ENCODE results near the gene DYNC1I1. TPM values are rescaled to one million over a fixed set of nuclear protein-coding genes. Genes with fewer than 3 reads are reported as not detected.
"Not testable (repeated sequence)": the region's sequence is repeated elsewhere in the genome, so short reads cannot be mapped to it uniquely, and the experiment has no call there.

The DYNC1I1 gene
- total RNA-seq, 1 donor from 2014 or later: 24.3 TPM

DNA sequence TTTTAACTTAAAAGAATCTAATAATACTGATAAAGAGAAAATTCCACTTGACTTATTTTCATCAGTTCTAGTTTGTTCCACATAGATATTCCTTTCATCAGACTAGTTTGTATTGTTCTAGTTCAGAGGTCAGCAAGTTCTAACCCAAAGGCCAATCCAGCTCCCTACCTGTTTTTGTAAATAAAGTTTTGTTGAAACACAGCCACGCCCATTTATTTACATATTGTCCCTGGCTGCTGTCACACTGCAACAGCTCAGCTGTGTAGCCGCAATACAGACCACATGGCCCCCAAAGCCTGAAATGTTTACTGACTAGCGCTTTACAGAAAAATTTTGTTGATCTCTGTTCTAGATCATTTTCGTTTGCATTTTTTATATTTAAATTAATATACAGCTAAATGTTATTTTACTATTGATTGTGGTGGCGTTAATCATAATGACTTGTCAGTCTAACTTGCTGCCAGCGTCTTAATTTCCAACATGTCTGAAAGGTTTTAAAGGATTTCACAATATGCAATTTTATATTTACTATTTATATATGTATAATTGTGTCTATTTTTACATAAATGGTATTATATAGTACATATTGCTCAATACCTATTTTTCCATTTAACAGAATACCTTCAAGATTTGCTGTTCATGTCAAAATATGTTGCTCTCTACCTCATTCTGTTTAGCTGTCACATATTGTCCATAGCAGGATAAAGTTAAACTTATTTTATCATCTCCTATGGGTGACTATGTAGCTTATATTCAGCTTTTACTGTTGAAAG lies 159.3 kb downstream of the DYNC1I1 start:
- DNase-seq (ENCODE audit: low spot score): no peak
- intact Hi-C loops (cut with DNase I): no loop called here

DNA sequence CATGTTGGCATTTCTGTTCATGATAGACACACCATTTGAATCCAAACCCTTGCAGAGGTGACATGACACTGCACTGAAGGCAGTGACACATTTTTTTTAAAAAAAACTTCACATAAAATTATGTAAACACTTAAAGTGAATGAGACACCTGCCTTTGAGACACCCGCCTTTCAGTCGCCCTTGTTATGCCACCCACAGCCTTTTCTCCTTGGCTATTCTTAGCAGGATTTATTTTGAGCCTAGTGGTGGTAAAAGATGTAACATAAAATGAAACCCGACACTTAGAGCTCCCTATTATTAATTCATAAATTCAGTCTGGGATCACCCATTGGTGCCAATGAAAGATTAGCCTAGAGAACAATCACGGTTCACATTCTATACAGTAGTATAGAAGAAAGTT lies 161.3 kb downstream of the DYNC1I1 start:
- intact Hi-C loops (cut with DNase I): no loop called here
- DNase-seq (ENCODE audit: low spot score): no peak

DNA sequence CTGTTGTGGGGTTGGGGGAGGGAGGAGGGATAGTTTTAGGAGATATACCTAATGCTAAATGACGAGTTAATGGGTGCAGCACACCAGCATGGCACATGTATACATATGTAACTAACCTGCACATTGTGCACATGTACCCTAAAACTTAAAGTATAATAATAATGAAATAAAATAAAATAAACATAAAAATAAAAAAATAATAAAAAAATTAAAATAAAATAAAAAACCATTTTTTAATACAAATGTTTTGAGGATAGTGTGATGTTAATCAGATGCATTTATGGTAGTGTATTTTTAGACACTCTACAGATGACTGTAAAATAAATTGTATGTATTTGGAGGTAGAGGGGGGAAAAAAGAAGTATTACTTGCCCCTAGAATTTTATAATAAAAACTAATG lies 172.5 kb downstream of the DYNC1I1 start:
- DNase-seq (ENCODE audit: low spot score); intact Hi-C loops (cut with DNase I): not testable (repeated sequence)

DNA sequence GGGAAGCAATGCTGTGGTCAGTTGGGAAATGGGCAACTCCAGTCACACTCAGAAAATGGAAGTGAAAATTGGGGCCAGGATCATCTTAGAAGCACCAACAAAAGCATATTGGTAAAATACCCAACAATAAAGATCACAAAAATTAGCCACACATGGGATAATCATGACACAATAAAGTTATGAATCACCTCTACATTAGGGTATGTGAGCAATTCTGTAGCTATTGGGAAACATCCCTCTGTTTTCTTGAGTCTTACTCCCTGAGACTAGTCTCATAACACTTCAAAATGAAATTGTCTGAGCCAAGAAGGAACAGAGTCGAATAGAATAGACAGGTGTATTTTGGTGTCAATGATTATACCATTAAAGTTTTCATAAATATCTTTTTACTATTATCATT lies 178.3 kb downstream of the DYNC1I1 start:
- intact Hi-C loops (cut with DNase I): no loop called here
- no peak for DNase-seq (ENCODE audit: low spot score)

DNA sequence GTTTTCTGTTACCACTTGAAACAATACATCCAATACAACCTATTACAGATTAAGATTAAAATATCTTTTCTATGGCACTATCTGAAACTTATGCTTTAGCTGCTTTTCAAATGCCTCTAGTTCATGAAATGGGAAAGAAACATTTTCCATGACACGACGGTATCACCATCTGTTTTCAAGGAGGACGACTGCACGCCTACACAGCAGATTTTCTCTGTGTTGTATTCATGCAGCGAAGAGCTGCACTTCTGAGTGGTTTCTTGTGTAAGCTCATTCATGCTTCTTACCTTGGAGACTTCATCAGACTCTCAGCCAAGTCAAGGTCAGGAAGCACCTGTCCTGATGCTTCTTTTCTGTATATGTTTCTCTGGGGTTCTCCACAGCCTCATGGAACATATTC lies 179.2 kb downstream of the DYNC1I1 start:
- DNase-seq (ENCODE audit: low spot score): no peak
- intact Hi-C loops (cut with DNase I): no loop called here

DNA sequence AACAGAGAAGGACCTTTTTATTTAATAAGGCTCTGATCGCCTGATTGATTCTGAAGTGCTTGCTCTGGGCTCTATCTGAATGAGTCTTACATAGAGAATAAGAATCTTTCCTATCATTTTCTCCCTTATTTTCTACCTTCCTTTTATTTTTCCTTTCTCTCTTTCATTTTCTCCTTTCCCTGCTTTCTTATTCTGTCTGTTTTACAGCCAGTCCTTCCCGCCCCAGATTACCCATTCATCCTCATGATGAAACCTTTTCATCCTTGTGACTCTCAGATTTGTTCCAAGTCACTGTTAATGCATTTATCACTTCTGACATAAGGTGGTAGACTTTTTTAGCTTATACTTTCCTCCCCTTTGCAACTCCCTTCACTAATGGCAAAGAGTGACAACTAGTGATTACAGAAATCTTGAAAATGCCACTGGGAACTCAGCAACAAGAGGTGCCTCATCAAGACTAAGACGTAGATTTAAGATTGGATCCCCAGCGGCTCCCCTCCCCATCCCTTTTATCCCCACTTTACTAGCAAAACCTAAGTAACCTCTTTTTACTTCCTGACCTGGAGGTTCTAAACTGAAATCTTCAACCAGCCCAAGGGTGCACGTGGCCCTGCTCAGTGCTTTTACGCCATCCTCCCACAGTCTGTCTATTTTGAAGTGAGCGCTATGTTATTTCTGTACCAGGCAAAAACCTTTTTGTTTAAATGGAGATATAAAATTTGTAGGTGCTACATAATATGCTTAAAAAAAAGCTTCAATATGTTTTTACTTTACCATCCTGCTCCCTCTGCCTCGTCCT lies 179.8 kb downstream of the DYNC1I1 start:
- intact Hi-C loops (cut with DNase I): no loop called here
- DNase-seq (ENCODE audit: low spot score): no peak

DNA sequence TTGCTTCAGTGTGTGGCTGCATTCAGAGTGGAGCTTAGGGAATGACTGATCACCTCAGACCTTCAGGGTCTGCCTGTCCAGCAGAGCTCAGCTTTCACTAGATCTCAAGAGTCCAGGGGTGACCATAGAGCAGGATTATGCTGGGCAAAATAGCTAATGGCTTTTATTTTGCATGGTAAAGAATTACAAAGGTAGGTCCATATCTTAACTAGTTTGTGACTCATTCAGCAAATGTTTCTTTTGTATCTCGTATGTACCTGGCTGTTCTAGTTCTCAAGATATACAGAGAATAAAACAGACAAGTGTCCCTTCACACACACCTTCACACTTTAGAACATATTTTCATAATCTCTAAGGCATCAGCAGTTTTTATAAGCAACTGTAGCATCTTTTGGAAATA lies 180.5 kb downstream of the DYNC1I1 start:
- DNase-seq (ENCODE audit: low spot score): no peak
- intact Hi-C loops (cut with DNase I): no loop called here

DNA sequence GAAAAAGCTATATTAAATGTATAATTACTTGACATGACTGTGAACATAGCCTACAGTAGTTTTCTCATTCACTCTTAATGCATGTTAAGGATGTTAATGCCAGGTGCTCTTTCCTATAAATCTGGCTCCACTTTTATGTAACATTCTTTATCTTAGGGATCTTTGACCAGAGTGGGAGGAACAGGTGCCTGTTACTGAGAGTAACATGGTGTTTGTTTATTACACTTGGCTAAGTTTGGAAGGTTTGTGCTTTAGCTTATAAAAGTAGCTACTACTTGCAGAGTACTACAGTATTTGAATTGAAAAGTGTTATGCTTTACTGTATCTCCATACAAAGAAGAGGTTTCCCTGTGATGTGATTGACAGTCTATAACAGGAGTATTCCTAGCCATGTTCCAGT lies 183.4 kb downstream of the DYNC1I1 start:
- DNase-seq (ENCODE audit: low spot score): no peak
- intact Hi-C loops (cut with DNase I): no loop called here

DNA sequence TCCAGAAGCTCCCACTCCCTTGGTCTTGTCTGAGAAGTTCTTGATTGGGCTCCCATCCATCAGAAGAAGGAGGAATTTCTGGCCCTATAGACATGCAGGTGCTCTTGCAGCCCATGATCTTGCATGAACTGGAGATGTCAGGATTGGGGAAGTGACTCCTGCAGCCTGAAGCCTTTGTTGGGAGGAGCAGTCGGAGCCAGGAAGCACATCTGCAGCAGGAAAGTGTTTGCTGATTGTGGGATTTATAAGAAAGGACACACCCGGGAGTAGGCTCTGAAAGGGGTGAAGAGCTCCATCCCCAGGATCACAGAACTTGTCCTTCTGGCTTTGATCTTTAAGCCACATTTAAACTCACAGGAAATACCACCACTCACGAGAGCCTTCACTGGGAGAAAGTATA lies 185.2 kb downstream of the DYNC1I1 start:
- no peak for DNase-seq (ENCODE audit: low spot score)
- intact Hi-C loops (cut with DNase I): no loop called here

DNA sequence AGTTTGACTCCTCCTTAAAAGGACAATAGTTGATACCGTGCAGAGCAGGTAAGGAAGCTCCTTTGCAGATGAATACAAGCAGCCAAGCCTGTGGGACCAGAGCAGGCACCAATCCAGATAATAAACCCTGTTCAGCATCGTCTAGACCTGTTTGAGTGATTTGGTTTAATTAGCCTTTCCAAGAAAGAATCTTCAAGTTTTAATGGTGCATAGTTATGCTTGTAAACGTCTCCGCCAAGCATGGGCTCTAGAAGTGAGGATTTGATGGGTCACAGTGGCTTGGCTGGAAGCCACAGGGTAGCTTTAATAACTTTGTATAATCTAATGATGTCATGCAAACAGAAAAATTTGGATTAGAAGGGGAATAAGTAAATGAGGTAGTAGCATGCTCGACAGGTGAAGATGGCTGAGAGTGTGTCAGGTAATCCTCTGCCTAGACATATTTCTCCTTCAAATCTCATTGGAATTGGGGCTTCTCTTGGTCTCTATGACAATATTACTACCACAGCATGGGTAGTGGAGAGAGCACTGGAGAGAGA lies 188.4 kb downstream of the DYNC1I1 start:
- intact Hi-C loops (cut with DNase I): no loop called here
- no peak for DNase-seq (ENCODE audit: low spot score)

DNA sequence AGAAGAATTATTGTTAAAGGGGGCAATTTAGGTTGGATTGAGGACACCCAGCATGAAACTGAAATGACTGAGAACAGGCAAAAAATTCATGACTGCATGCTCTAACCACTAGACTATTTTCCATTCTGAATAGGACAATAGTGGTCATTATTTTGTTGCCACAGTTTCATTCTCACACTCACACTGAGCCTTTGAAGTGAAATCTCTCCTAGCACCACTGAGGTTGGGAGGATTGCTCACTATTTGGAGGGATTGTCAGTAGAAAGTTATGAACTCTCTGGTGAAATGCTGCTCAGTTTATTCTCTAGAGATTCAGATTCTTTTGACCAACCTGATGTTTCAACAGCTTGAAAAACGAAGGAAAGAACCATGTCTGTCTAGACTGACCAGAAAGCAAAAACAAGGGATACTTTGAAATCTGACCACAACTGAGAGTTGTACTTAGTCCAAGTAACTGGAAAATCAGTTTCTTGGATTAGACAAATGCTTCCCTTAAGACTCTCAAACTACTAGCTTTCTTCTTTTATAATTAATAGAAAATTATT lies 191.2 kb downstream of the DYNC1I1 start:
- DNase-seq (ENCODE audit: low spot score): no peak
- intact Hi-C loops (cut with DNase I): no loop called here

DNA sequence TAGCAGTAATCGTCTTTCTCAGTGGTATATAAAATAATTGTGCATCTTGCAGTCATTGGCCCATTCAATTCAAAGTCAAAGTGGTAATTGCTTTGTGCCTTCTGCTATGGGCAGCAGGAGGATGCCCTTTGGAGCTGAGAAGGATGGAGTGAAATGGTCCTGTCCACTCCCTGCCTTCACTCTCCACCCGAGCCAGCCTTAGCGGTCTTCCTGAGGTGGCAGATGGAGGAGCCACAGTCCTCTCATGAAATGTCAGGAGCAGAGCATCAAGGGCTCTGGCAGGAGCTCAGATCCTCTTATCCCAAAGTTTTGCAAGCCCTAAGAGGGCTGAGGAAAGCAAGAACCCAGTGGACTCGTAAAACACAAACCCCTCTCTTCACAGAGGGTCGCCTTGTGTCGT lies 199.4 kb downstream of the DYNC1I1 start:
- no peak for DNase-seq (ENCODE audit: low spot score)

DNA sequence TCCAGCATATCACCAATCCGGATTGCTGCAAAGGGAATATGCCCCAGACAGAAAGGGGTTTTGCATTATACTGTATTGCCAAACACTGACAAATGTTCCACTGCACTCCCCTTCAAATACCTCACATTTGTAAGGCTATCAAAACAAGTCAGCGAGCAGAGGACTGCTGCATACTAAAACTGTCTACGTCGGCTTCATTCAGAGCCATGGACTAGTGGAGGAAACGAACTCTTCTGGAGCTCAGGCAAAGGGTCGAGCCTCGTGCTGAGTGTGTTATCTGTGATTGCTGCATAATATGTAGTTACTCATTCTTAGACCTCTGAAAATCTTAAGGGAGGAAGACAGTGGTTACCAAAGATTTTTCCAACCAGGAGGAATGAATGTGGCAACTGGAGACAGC lies 200.2 kb downstream of the DYNC1I1 start:
- DNase-seq (ENCODE audit: low spot score): no peak
- intact Hi-C loops (cut with DNase I): no loop called here

More for the DNA sequence above, 199.4 kb downstream of the DYNC1I1 start:
- intact Hi-C loops (cut with DNase I): no loop called here

DNA sequence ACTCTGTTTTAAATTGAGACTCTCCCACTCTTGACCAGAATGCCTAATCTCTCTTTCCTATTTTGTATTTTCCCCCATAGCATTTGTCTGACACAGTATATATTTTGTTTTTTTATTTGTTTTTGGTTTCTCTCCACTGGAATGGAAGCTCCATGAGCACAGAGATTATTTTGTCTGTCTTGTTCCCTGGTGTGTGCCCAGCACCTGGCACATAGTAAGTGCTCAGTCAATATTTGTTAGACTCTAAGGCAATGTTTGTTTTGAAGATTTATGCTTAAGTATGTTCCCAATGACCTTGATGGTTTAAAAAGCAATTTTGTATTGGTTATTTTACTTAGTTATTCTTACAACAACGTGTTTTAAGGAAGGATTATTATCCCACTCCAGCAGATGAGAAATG lies 201.8 kb downstream of the DYNC1I1 start:
- DNase-seq (ENCODE audit: low spot score): no peak
- intact Hi-C loops (cut with DNase I): no loop called here

DNA sequence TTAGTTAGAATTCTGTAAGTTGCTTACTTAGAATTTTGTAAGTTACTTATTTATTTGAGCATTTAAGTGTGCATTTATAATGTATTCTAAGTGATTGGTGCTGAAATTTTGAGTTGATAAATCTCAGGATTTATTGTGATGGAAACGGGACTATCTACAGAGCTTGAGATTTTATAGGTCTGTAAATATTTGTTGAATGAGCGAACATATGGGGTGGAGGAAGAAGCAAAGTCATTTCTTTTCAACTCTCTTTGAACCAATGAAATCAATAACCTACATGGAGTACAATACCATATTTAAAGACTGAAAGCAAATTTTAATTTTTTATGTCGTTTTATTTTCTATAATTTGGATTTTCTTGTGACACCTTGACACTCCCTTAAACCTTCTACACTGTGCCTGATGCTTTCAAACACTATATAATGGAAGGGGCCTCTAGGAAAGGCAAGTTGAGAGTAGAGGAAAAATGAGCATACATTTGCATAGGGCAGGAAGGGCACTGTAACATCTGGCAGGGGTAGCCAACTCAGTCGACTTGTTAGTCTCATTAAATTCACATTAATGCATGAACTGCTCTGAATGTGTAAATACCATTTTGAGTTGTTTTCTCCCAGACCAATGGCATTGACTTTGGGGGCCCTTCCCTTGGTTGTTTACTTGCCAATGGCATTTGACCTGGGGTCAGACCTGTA lies 204.2 kb downstream of the DYNC1I1 start:
- intact Hi-C loops (cut with DNase I): no loop called here
- no peak for DNase-seq (ENCODE audit: low spot score)

DNA sequence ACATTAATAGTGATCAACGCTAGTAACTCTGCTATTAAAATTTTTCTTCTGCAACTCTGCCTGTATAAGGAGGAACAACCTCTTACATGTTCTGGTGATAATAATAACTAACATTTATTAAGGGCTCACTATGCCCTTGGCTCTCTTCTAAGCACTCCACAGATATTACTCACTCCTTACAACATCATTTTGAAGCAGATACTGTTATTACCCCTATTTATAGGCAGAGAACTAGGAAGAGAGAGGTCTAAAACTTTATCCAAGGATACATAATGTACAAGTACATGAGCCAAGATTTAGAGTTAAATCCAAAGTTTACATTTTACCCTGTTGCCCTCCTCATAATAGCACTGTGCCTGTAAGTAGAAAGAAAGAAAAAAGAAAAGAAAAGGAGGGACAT lies 205.6 kb downstream of the DYNC1I1 start:
- no peak for DNase-seq (ENCODE audit: low spot score)
- intact Hi-C loops (cut with DNase I): no loop called here

DNA sequence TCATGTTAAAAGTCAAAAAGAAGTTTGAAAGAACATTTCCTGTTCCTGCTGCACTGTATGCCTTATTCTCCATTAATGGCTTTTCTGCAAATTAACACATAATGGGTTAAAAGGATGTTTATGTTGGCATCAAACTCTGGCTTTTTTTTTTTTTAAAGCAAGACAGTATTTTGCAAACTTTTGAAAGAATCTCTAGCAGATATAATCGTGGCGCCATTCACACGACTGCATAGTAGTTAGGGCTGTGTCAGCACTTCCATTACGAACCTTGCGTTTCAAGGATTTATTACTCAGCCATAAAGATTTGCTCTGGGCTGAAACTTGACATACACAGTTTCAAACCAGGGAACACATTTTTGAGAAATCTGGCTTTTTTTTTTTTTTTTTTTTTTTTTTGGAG lies 207.8 kb downstream of the DYNC1I1 start:
- DNase-seq (ENCODE audit: low spot score): no peak
- intact Hi-C loops (cut with DNase I): loop anchor here (10.0 kb wide), 1 partner anchor 55 kb away; no protein-coding TSS in a partner anchor

DNA sequence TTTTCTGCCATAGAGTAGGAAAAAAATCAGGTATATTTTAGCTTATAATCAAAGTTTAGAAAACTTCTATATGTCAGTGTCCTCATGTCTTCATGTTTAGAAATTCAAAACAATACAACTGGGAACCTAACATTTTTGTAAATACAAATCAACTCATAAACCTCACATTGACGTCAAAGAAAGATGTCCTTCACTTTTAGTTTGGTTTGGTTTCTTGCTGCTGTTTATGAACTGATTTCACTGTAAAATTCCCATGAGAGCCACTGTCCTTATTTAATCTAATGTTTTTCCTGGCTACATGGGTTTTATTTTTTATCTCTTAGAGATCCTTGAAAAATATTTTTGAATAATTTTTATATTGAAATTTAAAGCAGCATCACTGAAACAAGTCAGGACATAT lies 208.4 kb downstream of the DYNC1I1 start:
- DNase-seq (ENCODE audit: low spot score): no peak
- intact Hi-C loops (cut with DNase I): loop anchor here (10.0 kb wide), 1 partner anchor 56 kb away; no protein-coding TSS in a partner anchor

DNA sequence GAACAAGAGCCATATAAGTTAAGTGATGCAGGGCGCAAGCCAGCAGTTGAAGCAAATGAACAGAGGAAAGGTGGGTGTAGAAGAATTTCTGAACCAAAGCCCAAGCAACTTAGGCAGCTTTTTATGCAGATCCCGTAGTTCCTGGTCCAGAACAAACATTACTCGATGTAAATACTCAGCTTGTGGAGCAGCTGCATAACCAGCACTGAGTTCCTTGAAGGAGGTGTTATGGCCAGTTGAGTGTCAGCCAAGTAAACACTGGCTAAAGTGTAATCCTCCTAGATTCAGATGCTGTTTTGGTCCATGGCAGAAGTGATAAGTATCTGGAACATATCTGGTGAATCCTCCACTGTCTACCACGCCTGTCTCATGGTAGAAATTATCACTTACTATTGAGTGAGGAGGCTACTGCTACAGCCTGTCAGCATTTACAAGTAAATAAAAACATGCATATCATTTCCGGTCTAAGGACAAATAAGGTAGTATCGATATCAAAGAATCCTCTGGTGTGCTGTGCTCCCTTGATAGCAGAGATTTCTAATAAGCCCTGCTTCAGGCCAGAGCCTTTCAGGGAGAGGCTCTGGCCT lies 213.9 kb downstream of the DYNC1I1 start:
- DNase-seq (ENCODE audit: low spot score): no peak
- intact Hi-C loops (cut with DNase I): loop anchor here (10.0 kb wide), 1 partner anchor 61 kb away; no protein-coding TSS in a partner anchor
